ENCODE results near the gene SH3PXD2B.

The SH3PXD2B gene

DNA sequence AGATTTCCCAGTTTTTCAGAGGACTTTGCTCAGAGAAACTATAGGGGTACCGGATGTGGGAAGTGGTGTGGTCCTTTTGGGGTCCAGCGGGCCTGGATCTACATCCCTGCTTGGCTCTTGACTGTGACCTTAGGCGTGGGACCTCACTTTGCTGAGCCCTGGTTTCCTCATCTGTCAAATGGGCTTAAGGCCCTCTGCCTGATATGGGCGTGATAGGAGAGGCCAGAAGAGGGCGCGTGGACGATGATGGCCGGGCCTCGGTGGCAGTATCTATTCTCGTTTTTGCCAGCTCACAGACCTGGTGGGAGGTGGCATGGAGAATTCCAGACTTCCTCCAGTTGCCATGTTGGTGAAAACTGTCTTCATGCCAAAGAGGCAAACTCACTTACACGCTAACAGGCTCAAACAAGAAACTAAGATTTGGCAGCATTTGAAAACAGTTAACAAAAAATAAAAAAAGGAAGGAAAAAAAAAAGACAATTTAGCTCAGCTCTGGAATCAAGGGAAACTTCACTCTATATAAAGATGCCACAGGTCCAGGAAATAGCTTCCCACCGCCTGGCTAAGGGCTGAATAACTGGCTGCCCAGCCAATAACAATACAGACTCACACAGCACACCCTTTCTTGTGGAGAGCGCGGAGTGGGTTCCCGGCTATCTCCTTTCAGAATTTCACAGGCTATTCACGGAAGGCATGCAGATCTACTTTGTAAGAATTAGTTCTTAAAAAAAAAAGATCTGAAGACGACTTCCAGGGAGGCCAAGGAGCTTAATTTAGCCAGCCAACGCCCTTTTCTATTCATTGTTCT, 1.7 kb downstream of the SH3PXD2B start:
- DNase-seq: no peak

DNA sequence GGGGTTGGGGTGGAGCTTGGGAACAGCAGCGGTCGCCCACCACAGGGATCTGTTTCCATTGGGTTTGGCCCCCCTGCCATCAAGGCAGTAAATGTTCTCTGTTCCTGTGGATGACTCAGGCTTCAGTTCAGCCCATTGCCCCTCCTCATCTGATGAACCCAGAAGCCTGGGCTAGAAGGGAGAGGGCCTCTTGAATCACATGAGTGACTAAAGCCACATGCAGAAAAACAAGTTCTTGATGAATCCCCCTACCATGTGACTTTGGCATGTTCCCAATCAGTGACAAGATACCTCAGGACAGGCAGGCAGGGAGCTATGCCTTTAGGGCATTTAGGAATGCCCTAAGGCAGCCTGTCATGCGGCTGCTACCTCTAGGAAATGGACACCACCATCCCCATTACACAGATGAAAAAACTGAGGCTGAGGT, 2.5 kb downstream of the SH3PXD2B start:
- no peak for DNase-seq

DNA sequence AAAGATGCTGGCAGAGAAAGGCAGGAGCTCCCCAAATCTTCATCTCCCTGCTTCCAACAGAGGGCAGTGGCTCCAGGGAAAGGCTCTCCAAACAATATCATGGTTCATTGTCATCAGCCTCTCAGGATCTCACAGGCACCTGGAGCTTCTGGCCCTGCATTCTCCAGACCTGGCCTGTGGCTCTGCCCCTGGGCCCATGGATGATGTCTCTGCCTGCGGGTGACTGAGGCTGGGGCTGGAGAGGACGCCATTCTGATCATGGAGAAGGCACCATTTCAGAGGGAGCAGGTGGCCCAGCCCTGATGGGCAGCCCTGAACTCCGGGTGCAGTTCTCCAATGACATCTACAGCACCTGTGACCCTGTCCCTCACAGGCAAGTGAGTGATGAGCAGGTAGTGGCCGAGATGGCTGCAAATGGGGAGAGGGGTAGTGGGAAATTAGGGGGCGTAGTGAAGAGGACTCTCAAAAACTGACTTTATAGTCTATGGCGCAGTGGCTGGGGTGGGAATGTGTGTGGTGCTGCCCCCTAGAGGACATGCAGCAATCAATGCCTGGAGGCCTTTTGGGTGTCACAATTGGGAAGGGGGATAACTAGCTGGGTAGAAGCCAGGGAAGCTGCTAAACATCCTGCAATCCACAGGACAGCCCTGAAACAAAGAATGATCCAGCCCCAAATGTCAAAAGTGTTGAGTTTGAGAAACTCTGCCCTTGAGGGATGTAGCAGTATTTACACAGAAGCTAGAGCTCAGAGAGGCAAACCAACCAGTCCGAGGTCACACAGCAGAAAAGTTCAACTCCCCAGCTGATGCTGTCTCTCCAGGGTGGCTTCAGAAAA, 3.2 kb downstream of the SH3PXD2B start:
- DNase-seq: no peak

DNA sequence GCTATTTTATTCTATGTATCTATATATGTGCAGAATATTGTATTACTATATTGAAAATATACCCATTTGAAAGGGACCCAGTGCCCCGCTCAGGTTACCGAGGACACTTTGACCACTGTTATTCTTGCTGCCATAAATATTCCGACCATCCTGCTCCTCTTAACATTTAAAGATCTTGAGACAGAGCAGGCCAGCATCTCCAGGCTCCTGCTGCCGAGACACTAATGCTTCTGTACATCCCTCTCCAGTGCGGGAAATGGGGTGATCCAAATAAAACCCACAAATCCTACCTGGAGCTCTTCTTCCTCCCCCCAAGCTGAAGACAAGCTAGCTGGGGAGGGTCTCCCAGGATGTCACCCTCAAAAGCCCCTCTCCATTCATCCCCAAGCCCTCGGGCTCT, 3.9 kb downstream of the SH3PXD2B start:
- no peak for DNase-seq

DNA sequence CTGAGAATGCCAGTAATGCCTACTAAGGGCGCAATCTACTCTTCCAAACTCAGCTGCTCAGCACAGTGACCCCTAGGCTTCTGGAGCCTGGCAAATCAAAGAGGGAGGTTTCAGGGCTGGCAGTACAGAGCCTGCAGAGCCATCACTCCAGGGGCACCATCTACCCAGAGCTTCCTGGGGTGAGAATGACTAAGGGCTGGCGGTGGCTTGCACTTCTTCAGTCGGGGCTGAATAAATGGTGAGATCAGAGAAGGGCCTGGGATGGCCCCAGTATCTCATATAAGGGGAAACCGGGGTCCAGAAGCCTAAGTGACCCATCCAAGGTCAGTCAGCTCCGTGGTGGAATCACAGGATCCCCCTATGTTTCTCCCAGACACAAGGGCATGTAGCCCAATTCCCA, 5.3 kb downstream of the SH3PXD2B start:
- DNase-seq: no peak

DNA sequence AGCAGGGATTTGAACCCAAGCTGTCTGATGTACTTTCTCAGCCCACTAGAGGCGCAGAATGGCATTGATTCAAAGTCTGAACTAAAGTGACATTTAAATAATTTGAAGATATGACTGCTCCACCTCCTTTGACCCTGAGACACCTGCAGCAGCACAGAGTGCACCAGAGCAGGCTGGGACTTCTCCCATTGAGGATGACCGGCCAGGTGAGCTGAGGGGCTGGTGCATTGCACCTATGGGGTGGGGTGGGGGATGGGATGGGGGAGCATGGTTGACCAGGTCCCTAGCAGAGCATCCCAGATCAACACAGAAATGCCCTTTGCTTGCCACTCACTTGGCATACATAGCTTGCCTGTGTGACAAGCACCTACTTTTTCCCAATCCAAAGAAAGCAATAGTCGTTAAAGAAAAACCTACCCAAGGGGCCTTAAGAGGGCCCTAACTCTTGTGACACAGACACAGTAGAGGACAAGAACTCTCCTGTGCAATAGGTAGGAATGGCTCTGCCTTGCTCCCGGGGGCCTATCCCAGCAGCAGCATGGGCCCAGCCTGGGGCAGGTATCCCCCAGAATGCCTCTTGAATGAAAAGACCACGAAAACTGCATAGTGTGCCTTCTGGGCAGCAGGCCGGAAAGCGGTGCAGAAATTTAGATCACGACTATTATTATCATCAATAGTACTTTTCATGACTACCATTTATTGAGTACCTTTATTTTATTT, 6.5 kb downstream of the SH3PXD2B start:
- DNase-seq: no peak

DNA sequence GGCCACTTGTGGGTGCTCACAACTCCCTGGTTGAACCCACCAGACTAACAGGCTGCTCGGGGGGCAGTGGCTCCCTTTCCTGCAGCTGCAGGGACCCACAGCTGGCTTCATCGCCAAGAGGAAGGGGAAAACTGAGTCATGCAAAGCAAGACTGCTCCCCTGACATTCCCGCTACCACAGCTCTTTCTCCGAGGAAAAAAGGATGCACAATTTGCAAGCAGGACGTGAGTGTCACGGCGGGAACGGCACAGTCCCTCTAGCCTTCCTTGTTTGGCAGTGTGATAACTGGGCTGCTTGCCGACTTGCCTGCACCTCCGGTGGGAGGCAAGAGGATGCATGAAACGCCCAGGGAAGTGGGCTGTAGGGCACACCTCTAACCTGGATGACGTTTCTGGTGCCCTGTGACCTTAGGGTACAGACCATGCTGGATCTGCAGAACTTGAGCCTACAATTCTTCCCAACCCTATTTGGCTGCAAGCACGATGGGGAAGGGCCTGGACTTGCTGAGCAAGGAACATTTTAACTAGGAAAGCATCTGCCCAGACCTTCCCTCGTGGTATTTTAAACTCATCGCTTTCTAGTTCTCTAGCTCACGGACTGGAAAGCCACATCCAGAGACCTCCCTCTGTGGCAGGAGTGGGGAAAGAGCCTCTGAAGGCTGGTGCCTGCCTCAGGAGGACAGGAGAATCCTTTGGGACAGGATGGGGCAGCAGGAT, 7.8 kb downstream of the SH3PXD2B start:
- DNase-seq: no peak

DNA sequence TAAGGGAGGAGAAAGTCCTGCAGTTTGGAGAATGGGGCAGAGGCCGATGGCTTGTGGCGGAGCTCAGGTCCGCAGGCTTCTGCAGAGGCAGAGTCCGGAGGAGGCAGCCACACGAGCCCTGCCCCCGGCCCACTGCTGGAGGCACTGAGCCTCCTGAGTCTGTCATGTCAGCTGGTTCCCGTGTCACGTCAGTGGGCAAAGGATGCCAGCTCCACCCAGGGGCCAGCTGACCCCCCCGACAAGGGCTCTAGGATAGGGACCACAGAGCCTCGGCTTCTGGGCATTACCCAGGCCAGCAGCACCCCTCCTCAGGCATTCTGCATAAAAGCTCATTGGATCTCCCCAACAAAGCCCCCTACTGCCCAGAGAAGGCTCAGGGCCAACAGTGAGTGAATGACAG, 8.5 kb downstream of the SH3PXD2B start:
- no peak for DNase-seq

DNA sequence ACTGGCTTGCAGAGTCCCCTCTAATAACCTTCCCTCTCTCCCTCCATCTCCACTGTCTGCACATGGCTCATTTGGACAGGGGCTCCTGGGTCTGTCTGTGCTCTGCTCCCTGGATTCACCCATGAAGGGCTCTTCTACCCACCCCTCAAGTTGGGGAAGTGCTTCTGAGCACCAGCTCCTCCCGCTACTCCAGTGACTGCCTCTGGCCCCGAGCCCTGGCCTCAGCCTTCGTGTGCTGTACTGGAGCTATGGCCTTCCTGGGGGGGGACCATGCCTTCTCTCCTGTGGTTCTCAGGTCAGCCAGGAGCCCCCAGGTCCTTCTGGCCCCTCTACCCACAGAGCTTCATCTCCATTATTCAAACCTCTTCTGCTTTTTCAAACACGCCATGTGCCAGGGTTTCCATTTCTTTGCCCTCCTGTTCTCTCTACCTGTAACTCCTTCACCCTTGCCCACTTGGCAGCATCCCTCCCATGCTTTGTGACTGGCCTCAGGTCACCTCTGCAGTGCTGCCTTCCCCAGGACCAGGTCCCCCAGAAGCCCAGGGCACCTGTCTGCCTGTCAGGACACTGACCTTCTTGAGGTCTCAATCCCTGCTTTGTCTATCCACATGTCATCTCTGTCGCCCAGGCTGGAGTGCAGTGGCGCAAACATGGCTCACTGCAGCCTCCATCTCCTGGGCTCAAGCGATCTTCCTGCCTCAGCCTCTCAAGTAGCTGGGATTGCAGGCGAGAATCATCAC, 9.5 kb downstream of the SH3PXD2B start:
- DNase-seq: no peak

DNA sequence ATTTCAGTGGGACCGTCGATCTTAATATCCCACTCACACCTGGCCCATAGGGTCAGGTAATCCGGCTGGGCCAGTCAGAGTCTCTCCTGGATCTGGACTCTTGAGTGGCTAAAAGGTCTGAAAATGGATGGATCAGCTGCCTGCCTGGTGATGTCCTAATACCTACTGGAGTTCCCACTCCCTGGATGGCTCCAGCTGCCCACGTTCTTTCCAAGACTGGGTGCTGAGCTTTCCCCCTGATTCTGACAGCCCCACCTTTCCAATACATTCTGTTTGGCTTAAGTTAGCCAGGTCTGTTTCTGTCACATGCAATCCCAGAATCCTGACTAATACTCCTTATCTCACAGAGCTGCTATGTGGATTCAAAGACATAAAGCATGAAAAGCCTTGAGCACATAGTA, 10.2 kb downstream of the SH3PXD2B start:
- DNase-seq: no peak

DNA sequence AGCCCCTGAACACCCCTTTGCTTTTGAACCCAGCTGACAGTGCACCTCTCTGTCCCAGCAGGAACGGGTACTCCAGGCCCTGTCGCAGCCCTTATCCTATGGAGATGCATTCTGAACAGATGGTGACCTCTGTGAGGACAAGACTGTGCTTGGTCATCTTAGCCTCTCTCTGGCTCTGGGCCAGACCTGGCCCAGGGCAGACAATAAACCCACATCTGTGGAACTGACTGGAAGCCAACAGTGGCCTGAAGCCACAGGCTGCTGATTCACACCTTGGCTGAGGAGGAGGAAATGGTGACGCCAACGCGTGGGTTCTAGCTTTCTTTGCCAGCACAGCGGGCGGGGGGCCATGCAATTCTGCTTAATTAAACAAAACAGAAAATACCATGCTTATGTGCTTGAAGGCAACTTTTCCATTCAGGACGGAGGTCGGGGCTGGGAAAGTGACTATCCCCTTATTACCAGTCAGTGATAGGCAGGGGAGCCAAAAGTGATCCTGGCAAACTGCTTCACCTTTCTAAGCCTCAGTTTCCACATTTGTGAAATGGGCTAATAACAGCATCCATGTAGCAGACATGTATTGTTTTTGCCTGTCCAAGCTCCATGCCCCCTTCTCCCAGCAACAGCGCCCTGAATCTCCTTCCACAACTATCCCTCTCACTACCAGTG, 10.8 kb downstream of the SH3PXD2B start:
- no peak for DNase-seq

DNA sequence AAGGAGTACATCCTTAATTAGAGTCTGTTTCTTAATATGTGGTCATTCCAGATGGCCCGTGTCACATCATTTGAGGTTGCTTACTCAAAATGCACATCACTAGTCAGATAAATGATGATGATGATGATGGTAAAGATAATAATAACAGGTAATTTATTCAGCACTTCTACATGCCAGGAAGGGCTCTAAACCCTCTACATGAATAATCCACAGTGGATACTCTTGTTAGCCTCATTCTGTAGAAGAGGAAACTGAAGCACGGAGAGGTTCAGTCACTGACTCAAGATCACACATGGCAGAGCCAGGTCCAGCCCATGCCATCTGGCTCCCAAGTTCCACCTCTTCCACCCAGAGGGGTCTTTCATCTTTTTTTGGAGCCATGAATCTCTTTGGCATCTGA, 11.7 kb downstream of the SH3PXD2B start:
- DNase-seq: no peak

DNA sequence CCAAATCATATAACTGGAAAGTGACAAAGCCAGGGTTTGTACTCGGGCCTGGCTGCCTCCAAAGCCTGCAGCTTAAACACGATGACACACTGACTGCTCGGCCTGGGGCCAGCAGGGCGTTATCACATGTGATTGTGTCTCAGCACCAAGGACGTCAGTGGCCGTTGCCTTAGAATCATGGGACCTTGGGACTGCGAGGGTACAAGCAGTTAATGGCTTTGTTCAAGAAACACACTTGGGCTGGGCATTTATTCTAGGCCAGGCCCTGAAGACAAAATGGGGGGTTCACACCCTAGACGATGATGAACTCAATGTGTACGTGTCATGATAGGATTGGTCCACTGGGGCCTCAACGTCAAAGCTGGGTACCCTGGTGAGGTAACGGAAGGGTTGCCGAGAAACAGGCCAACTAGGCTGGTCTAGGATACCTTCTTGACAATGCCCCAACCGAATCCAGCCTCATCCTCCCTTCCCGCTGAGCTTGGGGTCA, 13.0 kb downstream of the SH3PXD2B start:
- DNase-seq: no peak

DNA sequence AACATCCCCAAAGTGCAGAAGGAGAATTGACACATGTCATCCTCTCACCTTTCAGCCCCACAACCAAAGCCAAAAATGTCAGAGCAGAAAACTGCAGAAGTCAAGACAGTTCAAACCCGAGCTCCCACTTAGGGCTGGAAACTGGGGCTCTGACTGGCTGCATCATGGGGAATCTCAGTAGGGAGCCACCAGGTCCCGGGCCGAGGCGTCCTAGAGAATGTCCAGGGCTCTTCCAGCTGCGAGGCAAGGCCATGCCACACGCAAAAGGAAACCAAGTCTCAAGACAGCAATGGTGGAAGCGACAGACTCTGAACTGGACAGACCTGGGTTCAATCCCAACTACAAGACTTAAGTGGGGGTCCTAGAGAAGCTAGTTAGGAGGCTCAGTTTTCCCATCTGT, 13.8 kb downstream of the SH3PXD2B start:
- no peak for DNase-seq

DNA sequence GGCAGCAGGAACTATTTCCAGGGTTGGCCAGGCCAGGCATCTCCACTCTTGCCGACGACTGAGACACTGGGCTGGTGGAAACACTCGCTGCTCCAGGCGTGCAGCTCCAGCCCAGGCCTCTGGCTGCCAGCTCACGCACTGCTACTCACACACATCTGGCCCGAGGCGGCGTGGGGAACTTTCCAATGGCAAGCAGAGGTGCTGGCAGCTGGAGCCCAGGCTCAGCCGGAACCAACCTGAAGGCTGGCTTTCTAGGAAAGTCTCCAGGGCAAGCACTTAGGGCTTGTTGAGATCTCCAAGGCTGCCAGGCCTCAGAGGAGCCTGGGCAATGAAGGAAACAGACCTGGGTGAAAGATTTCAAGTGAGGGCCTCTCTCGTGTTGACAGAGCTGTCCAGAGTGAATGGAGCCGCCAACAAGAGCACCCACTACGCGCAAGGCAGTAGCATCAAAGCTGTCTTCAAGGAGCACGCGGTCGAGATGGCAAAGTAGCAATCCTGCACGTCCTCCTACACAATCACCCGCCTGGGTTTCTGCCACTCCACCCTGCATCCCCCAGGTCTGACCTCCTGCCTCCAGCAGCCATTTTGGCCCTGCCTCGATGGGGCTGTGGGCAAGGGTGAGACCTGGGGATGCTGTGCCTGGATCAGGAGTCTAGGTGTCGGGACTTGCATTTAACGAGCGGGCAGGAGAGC, 14.4 kb downstream of the SH3PXD2B start:
- no peak for DNase-seq

DNA sequence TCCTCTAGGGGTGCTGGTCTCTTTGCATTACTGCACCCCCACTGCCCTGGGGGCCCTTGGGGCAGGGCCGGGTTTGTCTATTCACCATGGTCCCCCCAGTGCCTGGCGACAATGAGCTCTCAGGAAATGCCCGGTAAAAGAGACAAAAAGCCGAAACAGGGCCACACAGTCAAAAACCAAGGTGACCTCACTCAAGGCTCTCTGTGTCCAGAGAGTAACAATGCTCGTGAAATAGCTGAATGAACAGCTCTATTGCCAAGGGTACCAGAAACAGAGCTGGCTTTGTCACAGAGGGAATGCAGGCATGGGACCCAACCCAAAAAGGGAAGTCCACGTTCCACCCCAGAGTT, 16.0 kb downstream of the SH3PXD2B start:
- no peak for DNase-seq

DNA sequence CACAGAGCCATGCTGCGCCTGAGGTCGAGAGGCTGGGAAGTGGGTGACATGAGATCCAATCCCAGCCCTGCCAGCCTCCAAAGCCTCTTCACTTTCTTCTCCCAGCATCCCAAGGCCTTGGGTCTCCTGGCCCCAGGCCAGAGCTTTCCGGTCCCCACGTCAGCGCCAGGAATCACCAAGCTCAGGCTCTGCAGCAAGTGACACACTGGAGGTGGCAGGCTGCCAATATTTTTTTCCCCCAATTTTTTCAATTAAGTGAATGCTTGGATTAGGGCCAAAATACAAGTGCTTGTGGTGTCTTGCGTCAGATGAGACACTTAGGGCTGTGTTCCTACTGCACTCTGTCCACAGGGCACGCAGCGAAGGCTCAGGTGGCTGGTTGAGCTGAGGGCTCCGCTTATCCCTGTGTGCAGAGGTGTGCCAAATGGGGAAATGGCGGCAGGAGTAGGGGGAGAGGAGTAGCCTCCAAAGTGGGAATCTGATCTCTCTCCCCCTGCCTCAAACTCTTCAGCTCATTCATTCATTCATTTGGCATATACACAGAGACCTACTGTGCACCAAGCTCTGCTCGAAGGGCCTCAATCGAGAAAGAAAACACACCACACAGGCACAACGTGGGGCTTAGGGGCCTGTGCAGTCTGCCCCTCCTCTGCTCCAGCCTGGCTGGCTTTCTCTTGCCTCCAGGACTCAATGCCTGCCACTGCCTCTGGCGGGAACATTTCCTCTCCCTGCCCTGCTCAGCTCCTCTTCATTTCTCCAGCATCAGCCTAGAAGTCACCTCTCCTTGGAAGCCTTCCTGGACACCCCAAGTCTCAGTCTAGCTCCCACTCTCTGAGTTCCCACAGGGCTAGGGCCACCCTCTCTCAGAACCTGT, 16.6 kb downstream of the SH3PXD2B start:
- peak; percentile 56 for DNase-seq

DNA sequence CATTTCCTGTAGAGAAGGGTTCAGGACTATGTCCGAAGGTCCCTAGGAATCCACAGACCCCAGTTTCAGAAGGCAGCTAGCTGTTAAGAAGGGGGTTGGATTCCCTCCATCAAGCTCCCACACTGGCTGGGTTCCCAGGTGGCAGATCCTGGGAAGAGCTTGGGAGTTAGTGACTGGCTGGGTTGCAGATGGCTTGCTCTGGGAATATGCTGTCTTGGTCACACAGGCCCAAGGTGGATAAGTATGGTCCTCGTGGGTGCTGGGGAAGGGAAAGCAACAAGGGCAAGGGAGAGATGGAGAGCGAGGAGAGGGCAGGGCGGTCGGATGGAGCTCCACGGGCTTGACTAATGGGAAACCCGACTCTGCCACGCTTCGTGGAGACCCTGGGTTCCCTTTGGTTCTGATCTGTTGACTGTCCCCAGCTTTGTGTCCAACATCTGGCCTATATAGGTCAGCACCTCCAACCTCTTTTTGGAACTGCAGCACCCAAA, 17.4 kb downstream of the SH3PXD2B start:
- DNase-seq: no peak

DNA sequence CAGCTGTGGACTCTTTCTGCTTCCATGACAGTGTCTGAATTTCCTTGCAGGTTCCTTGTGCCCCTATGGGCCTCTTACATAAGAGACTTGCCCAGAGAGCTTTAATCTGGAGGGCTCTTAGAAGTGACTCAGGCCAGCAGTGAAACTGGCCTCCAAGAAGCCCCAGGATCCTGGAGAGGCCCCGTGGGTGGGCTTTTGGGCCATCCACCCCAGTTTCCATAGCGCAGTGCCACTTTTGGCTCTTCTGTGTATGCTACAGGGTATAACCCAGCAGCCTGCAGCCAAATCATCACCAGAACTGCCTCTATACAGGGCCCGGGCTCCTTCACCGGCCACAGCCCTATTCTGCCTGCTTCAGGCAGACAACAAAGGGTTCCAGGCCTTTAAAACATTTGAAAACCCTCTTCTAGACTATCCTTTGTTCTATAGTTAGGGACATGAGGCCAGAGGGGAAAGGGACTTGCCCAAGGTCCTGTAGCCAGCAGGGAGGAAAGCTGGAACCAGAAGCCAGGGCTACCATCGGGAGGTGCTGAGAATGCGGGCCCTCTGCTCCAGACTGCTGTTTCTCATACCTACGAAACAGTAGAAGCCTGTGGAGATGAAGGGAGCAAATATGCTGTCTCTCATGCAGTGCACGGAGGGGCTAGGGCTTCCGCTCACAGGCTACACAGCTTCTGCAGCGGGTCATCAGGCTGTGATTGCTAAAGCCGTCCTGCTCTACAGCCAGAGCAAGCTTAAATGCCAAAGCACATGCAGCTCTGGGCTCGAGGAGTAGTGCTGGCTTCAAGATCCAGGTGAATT, 18.0 kb downstream of the SH3PXD2B start:
- DNase-seq: no peak
